GM21526 (cell line): ENCODE results near the gene AADACL4.
"Not testable (repeated sequence)": the region's sequence is repeated elsewhere in the genome, so short reads cannot be mapped to it uniquely, and the experiment has no call there.

Experiments used
- ATAC-seq: cut with Tn5 transposase; IDR thresholded peaks from one replicate; pipeline ENCODE4 v1.9.1; 2021; ENCODE audit warnings: moderate library complexity; ENCODE audit not compliant: unreplicated experiment, low FRiP score

AADACL4 gene

DNA sequence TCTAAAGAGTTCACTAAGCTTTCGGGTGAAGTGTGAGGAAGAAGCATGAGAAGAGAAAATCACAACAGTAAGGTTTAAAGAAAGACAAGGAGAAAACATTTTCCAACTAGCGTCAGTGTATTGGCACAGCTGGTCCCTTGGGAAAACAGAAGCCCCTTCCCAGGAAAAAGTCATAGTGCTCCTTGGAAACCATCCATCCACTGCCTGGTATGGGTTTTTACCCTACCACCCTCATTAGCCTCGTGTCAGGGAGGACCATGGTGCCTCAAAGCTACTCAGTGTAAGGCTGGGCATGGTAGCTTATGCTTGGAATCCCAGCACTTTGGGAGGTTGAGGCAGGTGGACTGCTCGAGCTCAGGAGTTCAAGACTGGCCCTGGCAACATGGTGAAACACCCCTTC lies 12.7 kb downstream of the AADACL4 start:
- ATAC-seq: no peak

DNA sequence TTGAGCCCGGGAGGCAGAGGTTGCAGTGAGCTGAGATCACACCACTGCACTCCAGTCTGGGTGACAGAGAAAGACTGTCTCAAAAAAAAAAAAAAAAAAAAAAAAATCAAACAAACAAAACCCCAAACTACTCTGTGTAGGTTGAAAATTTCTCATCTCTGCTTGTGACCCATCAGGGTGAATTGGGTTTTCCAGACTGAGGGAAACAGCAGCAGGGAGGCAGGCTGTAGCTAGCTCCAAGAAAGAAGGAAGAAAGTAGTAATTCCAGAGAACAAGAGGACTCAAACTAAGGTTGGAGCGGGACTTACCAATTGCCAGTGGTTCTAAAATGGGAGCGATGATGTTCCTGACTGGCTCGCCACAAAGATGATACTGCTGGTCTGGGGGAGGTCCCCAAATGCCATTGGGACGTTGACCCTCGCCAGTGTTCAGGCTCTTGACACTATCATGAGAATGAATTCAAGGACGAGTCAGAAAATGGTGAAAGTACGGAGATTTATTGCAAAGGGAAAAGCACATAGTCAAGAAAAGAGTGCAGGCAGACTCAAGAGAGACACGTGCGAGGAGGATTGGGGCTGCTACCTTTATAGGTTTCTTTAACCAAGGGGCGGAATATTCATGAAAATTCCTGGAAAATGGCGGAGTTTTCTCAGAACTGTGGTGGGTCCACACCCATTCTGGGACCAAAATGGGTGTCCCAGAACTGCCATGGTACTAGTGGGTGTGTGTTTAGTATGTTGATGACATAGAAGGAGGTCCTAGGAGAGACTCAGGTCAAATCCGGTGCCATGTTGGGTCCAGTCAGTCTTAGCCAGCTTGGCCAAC lies 13.4 kb downstream of the AADACL4 start:
- no peak for ATAC-seq

DNA sequence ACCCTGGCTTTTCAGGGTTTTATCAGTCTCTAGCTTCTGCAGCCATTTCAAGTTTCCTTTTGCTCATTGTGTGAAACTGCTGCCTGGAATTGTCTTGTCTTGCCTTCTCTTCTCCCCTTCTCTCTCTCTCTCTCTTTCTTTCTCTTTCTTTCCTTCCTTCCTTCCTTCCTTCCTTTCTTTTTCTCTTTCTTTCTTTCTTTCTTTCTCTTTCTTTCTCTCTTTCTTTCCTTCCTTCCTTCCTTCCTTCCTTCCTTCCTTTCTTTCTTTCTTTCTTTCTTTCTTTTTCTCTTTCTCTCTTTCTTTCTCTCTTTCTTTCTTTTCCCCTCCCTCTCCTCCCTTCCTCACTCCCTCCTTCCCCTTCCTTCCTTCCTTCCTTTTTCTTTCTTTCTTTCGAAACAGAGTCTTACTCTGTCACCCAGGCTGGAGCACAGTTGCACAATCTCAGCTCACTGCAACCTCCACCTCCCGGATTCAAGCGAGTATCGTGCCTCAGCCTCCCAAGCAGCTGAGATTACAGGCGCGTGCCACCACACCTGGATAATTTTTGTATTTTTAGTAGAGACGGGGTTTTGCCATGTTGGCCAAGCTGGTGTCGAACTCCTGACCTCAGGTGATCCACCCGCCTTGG lies 14.1 kb downstream of the AADACL4 start:
- ATAC-seq: not testable (repeated sequence)

DNA sequence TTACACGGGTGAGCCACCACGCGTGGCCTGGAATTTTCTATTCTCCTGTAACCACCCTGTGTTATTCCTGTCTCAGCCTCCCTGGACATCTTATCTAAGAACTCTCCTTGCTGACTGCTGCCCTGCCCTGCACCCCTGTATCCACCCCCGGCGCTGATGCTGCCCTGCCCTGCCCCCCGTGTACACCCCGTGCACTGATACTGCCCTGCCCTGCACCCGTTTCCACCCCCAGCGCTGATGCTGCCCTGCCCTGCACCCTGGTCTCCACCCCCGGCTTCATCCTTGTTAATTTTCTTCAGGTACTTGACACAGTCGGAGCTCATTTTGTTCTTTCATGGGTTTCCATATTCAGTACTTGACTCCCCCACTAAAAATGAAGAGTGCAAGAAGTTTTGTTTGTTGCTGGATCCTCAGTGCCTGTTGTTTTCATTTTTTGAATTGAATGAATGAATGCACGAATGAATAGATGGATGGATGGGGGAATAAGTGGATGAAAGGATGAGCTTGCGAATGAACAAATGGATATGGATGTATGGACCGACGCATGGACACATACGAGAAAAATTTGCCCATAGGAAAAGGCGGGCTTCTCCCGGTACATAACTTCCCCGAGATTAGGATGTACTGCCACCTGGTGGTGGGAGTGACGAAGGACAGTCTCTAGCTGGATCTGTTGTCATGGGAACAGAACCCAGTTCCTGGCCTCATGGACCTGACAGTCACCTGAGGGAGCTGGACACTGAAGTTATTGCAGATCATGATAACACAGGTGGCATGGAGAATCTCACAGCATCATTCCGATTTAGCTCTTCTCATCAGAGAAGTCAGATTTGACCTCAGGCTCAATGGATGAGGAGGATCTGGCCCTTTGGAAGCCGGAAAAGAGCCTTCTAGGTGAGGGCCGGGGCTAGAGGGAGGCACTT lies 14.9 kb downstream of the AADACL4 start:
- no peak for ATAC-seq

DNA sequence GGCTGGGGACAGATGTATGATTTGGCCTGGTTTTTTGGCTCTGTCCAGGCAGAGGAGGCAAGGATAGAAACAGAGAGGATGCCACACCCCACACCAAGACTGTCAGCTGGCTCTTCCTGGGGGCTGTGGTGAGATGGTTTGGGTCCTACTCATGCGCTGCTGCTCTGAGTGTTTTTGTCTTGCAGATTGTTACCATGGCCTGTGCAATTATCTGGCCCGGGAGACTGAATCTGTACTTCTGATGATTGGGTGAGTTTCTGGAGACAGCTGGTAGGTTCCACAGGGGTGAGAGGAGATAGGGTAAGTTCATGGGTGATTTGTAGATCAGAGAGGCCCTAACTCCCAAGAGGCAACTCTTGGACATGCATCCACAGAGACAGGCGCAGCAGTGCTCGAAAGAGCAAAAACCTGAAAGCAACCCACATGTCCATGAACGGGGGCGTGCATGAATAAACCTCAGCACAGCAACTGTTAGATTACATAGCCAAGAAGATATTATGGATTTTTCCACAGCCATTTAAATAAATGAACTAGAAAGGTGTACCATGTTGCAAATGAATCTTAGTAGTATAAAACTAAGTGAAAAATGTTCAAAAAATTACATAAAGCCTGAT lies 17.8 kb downstream of the AADACL4 start:
- no peak for ATAC-seq

DNA sequence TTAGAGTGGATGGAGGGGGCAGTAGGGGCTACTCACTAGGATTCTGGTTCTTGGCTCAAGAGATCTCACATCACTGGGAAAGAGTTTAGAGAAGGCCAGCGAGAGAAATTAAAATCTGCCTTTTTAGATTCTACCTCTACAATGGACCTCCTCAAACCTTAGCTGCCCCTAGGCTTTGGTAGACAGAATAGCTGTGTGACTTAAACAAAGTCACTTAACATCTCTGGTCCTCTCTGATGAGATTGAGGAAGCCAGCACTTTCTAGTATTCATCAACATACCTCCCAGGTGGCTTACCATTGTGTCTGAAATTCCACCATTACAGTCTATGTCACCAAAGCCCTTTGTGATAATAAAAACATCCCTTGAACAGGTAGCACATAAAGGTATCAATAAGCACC lies 18.7 kb downstream of the AADACL4 start:
- ATAC-seq: no peak

DNA sequence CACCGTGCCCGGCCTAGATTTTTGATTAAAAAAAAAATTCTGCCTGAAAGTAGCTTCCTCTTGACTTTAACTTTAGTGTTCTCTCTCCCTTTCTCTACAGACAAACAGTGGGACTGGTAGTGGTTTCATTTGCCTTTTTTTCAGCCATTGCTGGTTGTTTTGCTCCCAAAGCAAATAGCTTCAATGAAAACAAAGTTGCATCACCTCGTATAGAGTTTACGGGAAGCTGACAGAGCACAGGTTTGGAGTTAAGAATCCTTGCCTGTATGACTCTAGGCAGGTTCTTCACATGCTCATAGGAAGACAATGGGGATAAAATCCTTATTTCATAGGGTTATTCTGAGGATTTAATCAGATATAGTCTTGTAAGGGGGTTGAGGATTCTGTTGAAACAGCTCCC lies 21.6 kb downstream of the AADACL4 start:
- no peak for ATAC-seq

DNA sequence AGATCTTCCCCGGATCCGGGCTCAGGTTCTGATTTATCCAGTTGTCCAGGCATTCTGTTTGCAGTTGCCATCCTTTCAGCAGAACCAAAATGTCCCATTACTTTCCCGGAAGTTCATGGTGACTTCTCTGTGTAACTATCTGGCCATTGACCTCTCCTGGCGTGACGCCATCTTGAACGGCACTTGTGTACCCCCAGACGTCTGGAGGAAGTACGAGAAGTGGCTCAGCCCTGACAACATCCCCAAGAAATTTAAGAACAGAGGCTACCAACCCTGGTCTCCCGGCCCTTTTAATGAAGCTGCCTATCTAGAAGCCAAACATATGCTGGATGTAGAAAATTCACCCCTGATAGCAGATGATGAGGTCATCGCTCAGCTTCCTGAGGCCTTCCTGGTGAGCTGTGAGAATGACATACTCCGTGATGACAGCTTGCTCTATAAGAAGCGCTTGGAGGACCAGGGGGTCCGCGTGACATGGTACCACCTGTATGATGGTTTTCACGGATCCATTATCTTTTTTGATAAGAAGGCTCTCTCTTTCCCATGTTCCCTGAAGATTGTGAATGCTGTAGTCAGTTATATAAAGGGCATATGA lies 22.4 kb downstream of the AADACL4 start:
- no peak for ATAC-seq

DNA sequence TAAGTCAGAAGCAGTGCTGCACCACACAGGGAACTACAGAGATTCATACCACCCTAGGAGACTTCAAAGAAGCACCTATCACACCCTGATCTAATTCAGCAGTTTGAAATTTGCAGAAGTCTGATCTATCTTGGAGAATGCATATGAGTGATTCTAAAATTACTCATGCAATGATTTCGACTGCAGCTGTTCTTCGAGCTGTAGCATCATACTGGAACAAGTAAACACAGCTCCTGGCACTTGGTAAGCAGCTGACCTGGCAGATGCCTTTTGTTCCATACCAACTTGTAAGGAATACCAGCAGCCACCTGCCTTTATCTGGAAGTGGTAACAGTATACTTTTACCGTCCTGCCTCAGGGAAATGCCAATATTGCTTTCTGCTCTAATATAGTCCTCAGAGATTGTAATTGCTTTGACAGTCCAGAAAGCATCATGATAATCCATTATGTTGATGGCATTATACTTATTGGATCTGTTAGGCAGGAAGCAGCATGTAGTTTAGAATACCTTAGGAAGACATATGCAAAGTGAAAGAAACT lies 25.7 kb downstream of the AADACL4 start:
- no peak for ATAC-seq

DNA sequence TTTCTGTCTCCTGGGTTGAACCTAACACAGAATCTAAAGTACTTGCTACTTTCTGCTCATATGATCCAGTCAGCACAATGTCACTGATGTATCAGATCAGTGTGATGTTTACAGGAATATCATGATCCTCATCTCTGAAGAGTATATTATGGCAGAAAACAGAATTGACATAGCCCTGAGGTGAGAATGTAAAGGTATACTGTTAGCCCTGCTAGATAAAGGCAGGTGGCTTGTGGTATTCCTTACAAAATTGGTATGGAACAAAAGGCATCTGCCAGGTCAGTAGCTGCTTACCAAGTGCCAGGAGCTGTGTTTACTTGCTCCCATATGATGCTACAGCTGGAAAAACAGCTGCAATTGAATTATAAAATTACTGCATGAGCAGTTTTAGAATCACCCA lies 30.5 kb downstream of the AADACL4 start:
- ATAC-seq: no peak

DNA sequence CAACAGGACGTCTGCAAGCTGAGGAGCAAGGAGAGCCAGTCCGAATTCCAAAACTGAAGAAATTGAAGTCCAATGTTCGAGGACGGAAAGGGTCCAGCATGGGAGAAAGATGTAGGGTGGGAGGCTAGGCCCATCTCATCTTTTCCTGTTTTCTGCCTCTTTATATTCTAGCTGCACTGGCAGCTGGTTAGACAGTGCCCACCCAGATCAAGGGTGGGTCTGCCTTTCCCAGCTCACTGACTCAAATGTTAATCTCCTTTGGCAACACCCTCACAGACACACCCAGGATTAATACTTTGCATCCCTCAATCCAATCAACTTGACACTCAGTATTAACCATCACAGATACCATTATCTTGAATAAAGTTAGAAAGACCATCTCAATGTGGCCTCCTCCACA lies 32.2 kb downstream of the AADACL4 start:
- ATAC-seq: not testable (repeated sequence)

DNA sequence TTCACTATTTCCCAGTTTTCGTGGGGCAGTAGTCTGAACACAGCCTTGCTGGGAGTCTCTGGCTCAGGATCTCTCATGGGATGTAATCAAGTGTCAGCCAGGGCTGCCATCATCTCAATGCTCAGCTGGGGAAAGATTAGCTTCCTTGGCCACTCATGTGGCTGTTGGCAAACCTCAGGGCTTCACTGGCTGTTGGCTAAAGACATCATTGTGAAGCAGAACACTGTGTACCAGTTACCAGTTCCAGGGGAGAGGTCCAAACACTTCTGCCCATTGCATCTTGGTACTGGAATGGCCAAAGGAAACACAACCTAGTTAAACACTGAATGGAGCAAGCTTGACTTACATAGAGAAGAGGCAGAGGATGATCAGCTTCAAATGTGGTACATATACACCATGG lies 33.7 kb downstream of the AADACL4 start:
- no peak for ATAC-seq

DNA sequence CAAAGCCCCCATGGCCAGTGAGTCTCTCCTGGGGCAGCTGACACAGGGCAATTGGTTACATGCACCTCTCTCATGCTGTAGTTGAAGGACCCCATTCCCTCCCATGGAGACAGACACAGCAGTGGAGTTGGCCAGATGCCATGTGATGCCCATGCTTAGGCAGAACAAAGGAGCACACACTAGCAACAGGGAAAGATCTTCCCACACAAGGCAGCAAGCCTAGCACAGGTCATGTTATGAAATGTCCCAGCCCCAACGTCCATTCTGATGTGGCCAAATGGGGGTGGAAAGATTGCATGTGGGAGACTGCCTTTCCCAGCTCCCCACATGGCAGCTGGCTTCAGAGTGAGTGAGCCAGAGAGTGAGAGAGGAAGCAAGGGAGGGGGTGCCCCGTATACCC lies 34.5 kb downstream of the AADACL4 start:
- no peak for ATAC-seq

DNA sequence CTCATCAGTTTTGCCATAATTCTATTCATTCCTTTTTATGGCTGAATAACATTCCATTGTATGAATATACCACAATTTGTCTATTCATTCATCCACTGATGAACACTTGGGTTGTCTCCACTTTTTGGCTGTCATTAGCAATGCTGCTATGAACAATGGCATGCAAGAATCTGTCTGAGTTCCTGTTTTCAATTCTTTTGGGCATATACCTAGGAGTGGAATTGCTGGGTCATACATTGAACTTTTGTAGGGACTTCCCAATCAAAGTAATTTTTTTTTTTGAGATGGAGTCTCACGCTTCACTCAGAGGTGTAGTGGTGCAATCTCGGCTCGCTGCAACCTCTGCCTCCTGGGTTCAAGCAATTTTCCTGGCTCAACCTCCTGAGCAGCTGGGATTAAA lies 34.9 kb downstream of the AADACL4 start:
- no peak for ATAC-seq

DNA sequence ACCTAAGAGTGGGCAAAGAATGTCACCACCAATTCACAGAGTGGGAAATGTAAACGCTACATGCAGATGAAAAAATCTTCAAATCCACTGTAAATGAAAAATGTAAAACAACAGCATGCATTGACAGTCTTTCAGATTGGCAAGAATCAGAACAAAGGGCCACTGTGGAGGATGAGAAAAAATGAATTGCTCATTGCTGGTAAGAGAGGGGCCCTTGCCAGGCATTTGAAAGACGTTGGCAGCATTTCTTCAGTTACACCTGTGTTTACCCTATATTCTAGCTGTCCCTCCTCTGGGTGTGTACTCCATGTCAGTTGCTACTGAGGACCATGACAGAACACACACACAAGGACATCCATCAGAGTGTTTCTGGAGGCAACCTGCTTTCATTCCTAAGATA lies 46.3 kb downstream of the AADACL4 start:
- no peak for ATAC-seq

DNA sequence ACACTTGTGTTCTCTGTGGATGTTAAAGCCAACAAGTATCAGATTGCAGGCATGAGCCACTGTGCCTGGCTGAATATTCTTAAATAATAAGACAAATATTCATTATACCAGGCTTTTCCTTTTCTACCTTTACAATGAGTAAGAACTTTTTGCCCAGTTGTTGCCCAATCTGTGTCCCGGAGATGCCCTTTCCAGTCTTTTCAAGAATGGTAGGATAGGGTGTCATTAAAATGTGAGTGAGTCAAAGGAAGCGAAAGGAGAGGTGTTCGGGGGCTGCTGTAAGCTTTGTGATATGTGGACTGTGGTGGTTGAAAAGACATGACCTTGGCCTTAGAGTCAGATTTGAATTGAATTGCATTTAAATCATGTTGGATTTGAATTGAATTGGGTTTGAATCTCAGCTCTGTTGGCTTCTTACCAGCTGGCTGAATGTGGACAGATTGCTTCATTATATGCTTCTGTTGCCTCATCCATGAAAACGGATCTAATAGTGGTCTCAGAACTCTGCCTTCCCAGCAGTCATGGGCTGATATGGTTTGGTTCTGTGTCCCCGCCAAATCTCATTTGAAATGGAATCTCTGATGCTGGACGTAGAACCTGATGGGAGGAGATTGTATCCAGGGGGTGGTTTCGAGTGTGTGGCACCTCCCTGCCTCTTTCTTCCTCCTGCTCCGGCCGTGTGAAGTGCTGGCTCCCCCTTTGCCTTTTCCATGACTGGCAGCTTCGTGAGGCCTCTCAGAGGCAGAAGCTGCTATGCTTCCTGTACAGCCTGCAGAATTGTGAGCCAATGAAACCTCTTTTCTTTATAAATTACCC lies 49.3 kb downstream of the AADACL4 start:
- ATAC-seq: no peak

DNA sequence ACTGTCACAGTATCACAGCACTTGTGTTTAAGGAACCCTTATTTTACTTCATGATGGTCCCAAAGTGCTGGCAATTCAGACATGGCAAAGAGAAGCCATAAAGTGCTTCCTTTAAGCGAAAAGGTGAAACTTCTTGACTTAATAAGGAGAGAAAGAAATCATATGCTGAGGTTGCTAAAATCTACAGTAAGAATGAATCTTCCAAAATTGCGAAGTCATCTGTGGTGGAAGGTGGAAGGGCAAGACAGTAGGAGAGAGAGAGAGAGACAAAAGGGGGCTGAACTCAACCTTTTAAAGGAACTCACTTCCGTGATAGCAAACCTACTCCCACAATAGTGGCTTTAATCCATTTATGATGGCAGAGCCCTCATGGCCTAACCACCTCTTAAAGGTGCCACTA lies 52.8 kb downstream of the AADACL4 start:
- ATAC-seq: no peak

DNA sequence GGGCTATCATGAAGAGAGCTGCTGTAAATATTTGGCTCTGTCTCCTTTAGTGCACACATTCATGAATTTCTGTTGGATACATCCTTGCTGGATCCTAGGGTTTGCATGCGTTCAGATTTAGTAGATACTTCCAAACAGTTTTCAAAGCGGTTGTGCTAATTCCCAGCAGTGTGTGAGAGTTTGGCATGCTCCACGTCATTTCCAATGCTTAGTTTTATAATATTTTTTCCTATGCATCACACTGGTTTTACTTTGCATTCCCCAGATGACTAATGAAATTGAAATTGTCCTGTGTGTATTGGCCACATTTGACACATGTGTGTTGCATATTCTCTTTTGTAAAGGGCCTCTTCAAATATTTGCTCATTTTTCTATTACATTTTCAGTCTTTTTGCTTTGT lies 53.5 kb downstream of the AADACL4 start:
- ATAC-seq: no peak

DNA sequence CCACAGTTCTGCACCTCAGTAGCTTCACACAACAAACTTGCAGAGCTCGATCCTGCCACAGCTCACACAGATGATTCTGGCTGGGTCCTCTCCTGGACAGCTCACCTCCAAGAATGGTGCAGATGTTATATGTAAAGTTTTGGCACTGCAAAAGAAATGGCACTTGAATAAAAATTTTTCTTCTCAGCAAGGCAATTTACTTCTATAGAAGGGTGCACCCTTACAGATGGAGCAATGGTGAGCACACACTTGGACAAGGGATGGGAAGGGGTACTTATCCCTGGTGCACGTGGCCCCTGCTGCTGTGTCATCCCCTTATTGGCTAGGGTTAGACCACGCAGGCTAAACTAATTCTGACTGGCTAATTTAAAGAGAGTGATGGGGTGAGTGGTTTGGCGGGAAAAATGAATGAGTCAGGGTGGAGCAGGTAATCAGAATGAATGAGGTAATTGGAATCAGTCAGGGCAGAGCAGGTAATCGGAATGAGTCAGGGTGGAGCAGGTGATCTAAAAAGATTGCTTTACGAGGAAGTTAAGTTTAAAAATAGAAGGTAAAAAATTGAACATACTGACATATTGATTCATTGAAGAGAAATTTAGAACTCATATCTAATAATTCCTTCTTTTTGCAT lies 60.1 kb downstream of the AADACL4 start:
- ATAC-seq: no peak
